Measurements from ENCODE around the gene HPSE2.

HPSE2 gene

DNA sequence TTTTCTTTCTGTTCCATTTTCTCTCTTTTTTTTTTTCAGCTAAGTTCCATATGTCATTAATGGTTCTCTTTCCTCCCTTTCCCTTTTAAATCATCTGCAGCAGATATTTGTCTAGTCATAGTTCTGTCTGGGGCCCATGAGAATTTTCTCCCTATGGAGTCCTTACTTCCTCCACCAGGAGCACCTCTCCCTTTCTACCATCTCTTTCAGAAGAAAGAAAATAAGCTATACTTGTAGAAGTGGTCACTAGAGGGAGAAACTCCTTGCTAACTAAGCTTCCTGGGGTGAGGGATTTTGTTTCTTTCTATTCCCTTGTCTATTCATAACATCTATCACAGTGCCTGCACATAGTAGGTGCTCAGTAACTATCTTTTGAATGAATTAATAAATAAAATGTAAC is 558.8 kb downstream of the HPSE2 start:
- Mint-ChIP-seq H3K4me3 (no peak overlapping the region), H3K36me3 (no peaks in the 10 kb centered on the region), H3K9me3 (no peaks in the 10 kb centered on the region), H3K27ac (no peak overlapping the region), H3K4me1 (no peaks in the 10 kb centered on the region), H3K27me3 (peaks cover 19% of the 10 kb centered on the region)

DNA sequence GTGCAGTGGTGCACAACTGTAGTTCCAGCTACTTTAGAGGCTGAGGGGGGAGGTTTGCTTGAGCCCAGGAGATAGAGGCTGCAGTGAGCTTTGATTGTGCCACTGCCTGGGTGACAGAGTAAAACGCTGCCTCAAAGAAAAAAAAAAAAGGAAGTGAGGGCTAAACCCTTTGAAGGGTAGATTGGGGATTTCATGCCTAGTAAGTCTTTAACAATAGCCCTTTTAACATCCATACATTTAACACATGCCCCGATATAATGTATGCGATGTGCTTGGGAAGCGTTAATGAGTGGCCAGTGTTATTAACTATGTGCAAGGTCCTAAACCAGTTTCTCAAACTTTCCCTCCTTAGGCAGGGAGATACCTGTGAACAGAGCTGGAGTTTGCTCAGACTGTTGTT is 559.8 kb downstream of the HPSE2 start:
- Mint-ChIP-seq H3K36me3 (no peaks in the 10 kb centered on the region), H3K4me3 (no peak overlapping the region), H3K27me3 (peaks cover 18% of the 10 kb centered on the region), H3K4me1 (no peaks in the 10 kb centered on the region), H3K9me3 (no peaks in the 10 kb centered on the region), H3K27ac (no peak overlapping the region)

DNA sequence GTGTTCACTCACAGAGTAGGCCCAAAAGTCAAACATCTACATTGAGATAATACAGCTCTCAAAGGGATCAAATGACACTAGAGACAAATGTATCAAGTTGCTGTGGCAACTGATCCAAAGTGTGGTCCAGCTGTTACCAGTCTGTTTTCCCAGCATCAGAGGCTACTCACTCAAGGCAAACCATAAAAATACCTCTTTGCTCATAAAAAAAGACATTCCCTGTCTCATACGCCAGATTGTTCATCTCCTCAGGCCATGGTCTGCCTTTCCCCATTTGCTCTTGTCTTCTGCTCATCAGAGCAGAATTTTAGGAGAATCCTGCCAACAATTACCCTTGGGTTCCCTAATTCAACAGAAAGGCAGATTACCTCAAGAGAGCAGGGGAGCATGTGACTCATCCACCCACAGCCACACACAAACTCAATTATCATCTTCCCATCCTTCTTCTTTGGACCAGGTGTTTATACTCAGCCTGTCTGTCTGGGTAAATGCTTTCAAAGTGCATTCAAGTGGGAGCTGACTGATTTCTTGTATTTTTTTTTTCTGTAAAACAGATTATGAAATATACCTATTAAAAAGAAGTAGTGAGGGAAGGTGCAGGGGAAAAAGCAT is 562.4 kb downstream of the HPSE2 start:
- no peak overlapping the region for H3K4me3 Mint-ChIP-seq
- H3K27ac Mint-ChIP-seq = no peak overlapping the region
- no peaks in the 10 kb centered on the region for H3K4me1 Mint-ChIP-seq
- peaks cover 14% of the 10 kb centered on the region for H3K27me3 Mint-ChIP-seq
- no peaks in the 10 kb centered on the region for H3K9me3 Mint-ChIP-seq
- H3K36me3 Mint-ChIP-seq = no peaks in the 10 kb centered on the region

DNA sequence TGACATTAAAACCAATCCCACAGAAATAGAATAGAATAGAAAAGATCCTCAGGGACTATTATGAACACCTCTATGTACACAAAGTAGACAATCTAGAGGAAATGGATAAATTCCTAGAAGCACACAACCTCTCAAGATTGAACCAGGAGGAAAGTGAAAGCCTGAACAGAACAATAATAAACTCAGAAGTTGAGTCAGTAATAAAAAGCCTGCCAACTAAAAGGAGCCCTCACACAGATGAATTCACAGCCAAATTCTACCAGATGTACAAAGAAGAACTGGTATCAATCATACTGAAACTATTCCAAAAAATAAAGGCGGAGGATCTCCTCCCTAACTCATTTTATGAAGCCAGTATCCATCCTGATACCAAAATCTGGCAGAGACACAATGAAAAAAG is 568.6 kb downstream of the HPSE2 start:
- Mint-ChIP-seq H3K36me3 (no peaks in the 10 kb centered on the region), H3K4me3 (no peak overlapping the region), H3K27me3 (peaks cover 9% of the 10 kb centered on the region), H3K9me3 (no peaks in the 10 kb centered on the region), H3K4me1 (no peaks in the 10 kb centered on the region), H3K27ac (no peak overlapping the region)

DNA sequence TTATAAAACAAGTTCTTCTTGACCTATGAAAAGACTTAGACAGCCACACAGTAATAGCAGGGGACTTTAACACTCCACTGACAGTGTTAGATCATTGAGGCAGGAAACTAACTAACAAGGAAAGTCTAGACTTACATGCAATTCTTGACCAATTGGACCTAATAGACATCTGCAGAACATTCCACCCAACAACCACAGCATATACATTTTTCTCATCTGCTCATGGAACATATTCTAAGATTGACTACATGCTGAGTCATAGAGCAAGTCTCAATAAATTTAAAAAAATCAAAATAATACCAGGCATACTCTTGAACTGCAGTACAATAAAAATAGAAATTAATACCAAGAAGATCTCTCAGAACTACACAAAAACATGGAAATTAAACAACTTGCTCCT is 569.4 kb downstream of the HPSE2 start:
- no peak overlapping the region for H3K4me3 Mint-ChIP-seq
- H3K4me1 Mint-ChIP-seq = no peaks in the 10 kb centered on the region
- H3K36me3 Mint-ChIP-seq = no peaks in the 10 kb centered on the region
- peaks cover 9% of the 10 kb centered on the region for H3K27me3 Mint-ChIP-seq
- H3K9me3 Mint-ChIP-seq = no peaks in the 10 kb centered on the region
- no peak overlapping the region for H3K27ac Mint-ChIP-seq

DNA sequence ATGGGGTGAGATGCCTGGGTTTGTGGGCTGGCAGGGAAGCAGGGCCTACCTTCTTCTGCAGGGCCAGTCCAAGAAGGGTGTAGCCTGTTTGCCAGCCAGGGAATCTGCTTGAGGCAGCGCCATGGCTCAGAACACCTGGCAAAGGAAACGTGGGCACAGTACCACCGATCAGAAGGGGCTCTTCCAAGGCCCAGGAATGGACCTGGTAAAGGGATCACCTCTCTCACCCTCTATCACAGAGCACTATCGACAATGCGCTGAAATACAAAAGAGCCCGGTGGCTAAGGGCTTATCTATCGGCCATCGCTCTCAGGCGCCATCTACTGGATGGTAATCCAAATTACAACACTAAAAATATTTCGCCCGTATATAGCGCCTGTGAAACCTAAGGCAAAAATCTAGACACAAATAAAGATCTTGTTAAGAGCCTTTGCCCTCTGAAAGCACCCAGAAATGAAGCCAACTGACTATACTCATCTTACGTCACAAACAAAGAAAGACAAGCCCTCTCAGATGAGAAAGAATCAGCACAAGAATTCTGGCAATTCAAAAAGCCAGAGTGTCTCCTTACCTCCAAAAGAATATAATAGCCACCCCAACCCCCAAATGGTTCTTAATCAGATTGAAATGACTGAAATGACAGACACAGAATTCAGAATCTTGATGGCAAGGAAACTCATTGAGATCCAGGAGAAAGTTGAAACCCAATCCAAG is 571.2 kb downstream of the HPSE2 start:
- H3K36me3 Mint-ChIP-seq = no peaks in the 10 kb centered on the region
- peaks cover 13% of the 10 kb centered on the region for H3K27me3 Mint-ChIP-seq
- no peaks in the 10 kb centered on the region for H3K4me1 Mint-ChIP-seq
- H3K27ac Mint-ChIP-seq = no peak overlapping the region
- H3K9me3 Mint-ChIP-seq = no peaks in the 10 kb centered on the region
- H3K4me3 Mint-ChIP-seq = no peak overlapping the region

DNA sequence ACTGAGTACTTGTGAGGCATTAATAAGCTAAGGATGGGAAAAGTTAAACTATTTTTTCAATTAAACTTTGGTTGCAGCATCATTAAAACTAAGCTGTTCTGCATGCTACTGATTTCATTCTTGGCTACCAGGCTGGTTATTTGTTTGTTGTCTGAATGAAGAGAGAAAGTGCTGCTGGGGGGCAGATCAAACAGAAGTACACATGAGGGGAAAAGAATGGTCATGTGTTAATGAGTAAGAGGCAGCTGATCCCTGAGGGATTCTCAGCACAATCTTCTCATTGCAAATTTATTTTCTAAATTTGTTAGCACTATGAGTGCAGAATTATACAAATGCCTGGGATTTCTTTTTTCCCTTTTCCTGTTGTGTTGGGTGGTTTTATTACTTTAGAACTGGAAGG is 575.7 kb downstream of the HPSE2 start:
- Mint-ChIP-seq H3K4me3 (no peak overlapping the region), H3K27ac (no peak overlapping the region), H3K9me3 (no peaks in the 10 kb centered on the region), H3K27me3 (peaks cover 14% of the 10 kb centered on the region), H3K36me3 (no peaks in the 10 kb centered on the region), H3K4me1 (no peaks in the 10 kb centered on the region)

DNA sequence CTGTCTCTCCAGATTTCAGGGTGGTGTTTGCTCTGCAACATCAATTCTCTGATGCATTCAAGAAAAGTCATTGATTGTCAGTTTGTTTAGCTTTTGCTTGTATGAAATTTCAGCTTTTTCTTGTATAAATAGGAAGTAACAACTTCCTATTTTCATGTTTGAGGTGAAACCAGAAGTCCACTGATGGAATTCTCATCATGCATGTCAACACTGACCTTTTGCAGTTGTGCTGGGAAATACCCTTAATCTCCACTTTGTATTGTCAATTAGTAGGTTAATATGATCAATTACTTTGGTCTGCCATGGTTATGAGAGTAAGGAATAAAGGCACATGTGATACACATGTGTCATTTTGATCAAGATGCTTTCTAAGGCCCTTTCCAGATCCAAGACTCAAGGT is 580.2 kb downstream of the HPSE2 start:
- Mint-ChIP-seq H3K27me3 (peaks cover 13% of the 10 kb centered on the region), H3K36me3 (no peaks in the 10 kb centered on the region), H3K9me3 (no peaks in the 10 kb centered on the region), H3K27ac (no peak overlapping the region), H3K4me1 (no peaks in the 10 kb centered on the region), H3K4me3 (no peak overlapping the region)

DNA sequence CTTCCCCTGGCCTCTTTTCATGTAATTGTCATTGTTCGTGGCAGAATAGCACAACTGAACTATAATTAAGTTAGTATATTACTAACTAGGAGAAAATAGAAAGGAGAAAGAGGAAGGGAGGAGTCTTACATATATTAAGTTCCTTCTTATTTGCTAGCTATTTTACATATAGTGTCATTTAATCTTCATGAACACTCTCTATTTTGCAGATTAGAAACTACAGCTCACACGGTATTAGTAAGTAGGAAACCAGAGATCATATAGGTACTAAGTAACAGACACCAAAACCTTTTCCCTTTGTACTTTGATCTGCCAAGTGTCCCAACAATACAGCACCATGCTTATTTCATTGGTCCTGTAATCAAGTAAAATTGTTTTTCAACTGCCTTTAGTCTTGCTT is 586.5 kb downstream of the HPSE2 start:
- no peaks in the 10 kb centered on the region for H3K9me3 Mint-ChIP-seq
- H3K27ac Mint-ChIP-seq = no peak overlapping the region
- H3K36me3 Mint-ChIP-seq = no peaks in the 10 kb centered on the region
- no peaks in the 10 kb centered on the region for H3K4me1 Mint-ChIP-seq
- H3K4me3 Mint-ChIP-seq = no peak overlapping the region
- peaks cover 18% of the 10 kb centered on the region for H3K27me3 Mint-ChIP-seq

DNA sequence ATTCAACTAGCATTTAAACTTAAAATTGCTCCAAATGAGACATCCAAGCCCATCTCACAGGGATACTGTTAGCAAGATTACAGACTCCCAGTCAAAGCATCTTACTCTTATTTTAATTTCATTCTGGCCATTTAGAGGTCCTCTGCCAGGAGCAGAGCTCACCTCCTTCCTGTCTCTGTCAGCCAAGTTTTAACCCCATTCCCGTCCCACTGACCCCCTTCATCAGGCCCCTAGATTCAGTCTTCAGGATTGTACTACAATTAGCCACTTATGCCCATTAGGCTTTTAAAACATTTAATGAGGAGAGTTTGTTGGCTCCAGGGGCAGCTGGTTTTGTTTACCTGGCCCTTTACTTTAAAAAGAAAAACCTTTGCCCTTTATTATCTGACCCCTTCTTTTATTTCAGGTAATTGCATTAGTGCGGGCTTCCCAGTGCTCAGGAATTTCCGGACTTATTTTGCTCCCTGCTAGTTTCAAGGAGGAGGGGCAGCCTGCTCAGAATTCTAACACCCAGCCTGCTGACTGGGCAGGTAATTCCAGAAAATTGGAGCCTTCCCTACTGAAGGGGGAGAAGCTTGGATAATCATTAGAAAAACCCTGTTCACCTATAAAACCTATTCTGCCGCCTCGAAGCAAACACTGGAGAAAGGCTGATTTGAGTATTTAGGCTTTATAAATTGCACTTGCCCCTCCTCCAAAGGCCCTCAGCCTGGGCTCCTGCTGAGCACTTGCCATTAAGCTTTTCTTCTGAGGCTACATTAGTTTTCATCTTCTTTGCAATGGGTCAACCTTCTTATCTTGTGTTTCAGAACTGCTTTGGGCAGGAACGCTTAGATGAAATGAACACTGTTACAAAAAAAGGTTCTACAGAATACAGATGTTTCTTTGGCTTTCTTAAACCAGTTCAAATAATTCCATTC is 588.4 kb downstream of the HPSE2 start:
- Mint-ChIP-seq H3K27me3 (peaks cover 20% of the 10 kb centered on the region), H3K27ac (no peak overlapping the region), H3K36me3 (no peaks in the 10 kb centered on the region), H3K4me3 (no peak overlapping the region), H3K4me1 (no peaks in the 10 kb centered on the region), H3K9me3 (no peaks in the 10 kb centered on the region)

DNA sequence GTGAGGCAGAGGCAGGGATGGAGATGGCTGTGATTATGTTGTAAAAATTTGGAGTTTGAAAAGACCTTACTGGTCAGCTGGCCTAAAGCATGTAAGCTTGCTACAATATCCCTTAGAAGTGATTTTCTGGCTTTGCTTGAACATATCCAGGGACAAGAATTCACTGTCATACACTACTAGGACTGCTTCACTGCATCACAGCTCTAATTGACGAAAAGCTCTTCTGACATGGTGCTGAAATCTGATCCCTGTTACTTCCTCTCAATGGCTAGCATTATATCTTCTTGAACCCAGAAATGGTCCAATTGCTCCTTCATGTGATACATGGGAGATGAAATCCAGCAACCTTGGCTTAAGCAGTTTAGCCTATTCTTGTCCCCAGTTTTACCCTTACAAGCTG is 591.2 kb downstream of the HPSE2 start:
- H3K36me3 Mint-ChIP-seq = no peaks in the 10 kb centered on the region
- peaks cover 20% of the 10 kb centered on the region for H3K27me3 Mint-ChIP-seq
- no peak overlapping the region for H3K4me3 Mint-ChIP-seq
- H3K27ac Mint-ChIP-seq = no peak overlapping the region
- no peaks in the 10 kb centered on the region for H3K4me1 Mint-ChIP-seq
- H3K9me3 Mint-ChIP-seq = no peaks in the 10 kb centered on the region

DNA sequence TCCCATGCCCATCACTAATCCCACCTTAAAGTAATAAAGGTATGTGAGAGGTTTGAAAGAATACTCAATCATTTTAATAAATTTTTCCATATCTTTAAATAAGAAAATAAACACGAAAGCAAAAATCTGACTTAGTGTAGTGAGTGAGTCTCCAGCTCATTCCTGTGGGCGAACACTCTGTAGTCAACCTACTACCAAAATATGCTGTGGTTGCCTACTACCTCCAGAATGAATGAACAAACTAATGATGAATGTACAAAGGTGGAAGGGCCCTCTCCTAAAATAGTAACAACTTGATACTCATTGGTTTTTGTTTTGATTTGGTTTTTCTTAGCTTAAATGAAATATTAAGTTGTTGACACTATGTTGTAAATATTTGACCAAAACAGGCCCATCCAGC is 593.4 kb downstream of the HPSE2 start:
- peaks cover 20% of the 10 kb centered on the region for H3K27me3 Mint-ChIP-seq
- no peaks in the 10 kb centered on the region for H3K9me3 Mint-ChIP-seq
- no peaks in the 10 kb centered on the region for H3K36me3 Mint-ChIP-seq
- H3K4me3 Mint-ChIP-seq = no peak overlapping the region
- H3K4me1 Mint-ChIP-seq = no peaks in the 10 kb centered on the region
- no peak overlapping the region for H3K27ac Mint-ChIP-seq

DNA sequence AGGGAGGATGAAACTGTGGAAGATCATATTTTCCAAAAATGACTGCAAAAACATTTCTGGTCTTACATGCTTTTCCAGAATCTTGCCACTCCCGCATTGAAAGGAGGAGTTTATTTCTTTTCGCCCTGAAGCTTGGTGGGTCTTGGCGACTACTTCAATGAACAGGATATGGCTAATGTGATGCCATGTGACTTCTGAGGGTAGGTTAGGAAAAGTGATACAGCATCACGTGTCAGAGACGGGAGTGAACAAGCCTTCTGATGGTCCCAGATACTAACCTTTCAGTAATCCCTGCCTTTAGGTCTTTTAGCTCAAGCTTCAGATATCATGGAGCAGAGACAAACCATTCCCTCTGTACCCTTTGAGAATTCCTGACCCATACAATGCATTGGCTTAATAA is 596.7 kb downstream of the HPSE2 start:
- H3K36me3 Mint-ChIP-seq = no peaks in the 10 kb centered on the region
- H3K4me1 Mint-ChIP-seq = no peaks in the 10 kb centered on the region
- peaks cover 6% of the 10 kb centered on the region for H3K27me3 Mint-ChIP-seq
- H3K4me3 Mint-ChIP-seq = no peak overlapping the region
- no peaks in the 10 kb centered on the region for H3K9me3 Mint-ChIP-seq
- H3K27ac Mint-ChIP-seq = no peak overlapping the region

DNA sequence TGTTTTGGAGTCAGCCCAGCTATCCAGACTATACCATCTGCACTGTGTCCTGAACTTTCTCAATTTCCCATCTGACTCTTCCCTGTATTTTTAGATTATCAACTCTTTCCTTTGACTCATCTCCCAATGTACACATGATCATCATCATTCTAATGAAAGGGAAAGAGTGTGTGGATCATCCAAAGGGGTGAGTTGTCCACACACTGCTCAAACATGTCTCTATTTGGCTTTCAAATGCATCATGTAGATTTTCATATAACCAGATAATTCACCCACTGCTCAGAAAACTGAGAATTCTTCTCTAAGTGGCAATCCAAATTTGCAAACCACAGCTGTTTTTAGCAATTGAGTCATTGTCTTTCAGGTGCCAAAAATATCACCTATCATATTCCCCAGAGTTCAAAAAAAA is 598.7 kb downstream of the HPSE2 start:
- H3K9me3 Mint-ChIP-seq = no peaks in the 10 kb centered on the region
- no peaks in the 10 kb centered on the region for H3K4me1 Mint-ChIP-seq
- H3K36me3 Mint-ChIP-seq = no peaks in the 10 kb centered on the region
- no peak overlapping the region for H3K27ac Mint-ChIP-seq
- H3K27me3 Mint-ChIP-seq = peaks cover 9% of the 10 kb centered on the region
- H3K4me3 Mint-ChIP-seq = no peak overlapping the region

DNA sequence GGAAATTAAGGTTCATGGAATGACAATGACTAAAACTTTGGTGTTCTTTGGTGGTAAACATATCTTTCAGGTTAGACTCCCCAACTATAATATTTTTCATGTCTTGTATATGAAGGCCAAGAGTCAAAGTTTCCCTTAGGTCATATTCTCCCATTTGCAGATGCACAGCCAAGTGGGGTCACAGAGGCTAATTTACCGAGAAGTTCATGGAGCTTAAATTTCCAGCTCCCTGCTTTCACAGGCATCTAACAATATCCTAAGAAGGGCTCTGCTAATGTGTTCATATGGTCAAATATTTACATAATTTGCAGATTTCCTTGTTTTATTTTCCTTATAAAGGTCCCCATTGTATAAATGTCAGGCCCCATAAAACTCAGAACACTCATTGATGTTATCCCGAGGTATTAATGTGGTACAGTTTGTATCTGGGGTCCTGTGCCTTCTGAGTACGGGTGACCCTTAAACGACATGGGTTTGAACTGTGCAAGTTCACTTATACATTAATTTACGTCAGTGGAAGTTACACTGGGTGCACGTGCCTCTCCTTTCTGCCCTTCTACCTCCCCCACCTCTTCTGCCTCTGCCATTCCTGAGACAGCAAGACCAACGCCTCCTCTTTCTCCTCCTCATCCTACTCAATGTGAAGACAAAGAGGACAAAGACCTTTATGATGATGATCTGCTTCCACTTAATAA is 603.0 kb downstream of the HPSE2 start:
- Mint-ChIP-seq H3K36me3 (no peaks in the 10 kb centered on the region), H3K4me1 (no peaks in the 10 kb centered on the region), H3K4me3 (no peak overlapping the region), H3K27ac (no peak overlapping the region), H3K9me3 (no peaks in the 10 kb centered on the region), H3K27me3 (peaks cover 12% of the 10 kb centered on the region)

All from activated naive CD4-positive, alpha-beta T cell treated with anti-CD3 and anti-CD28 coated beads, Interleukin-2, amount 50 U/mL, for 24 hours (primary cell).